HG02981 (cell line): Measurements from ENCODE around the gene SAMD3.
"Not testable (repeated sequence)": the region's sequence is repeated elsewhere in the genome, so short reads cannot be mapped to it uniquely, and the experiment has no call there.

ENCODE experiments used
- ATAC-seq: cut with Tn5 transposase; IDR thresholded peaks from one replicate; pipeline ENCODE4 v1.9.1; 2021; ENCODE audit warnings: mild to moderate bottlenecking, moderate library complexity; ENCODE audit not compliant: unreplicated experiment

The SAMD3 gene

DNA sequence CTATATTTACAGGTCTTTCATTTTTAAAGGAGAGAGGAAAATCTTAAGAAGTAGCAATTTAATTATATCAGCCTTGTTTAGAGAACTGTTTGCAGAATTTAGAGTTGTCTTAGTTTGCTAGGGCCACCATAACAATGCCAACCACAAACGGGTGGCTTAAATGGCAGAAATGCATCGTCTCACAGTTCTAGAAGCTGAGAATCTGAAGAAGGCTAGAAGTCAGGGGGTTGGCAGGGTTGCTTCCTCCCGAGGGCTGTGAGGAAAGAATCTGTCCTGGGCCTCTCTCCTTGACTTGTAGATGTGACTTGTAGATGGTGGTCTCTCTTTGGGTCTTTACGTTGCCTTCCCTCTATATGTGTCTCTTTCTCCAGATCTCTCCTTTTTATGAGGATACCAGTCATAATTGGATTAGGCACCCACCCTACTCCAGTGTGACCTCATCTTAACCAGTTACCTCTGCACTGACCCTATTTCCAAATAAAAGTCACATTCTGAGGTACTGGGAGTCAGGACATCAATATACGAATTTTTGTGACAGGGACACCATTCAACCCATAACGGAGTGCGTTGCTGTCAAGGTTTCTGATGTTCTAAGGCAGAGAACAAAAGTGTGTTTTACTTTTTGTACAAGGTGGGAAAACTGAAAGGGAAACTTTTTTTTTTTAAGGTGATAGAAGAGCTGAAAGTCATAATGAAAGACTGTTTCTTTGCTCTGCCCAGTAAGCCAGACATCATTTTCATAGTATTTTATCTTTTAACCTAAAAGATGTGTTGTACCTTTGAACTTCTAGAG is 84.4 kb downstream of the SAMD3 start:
- peak; percentile 51 for ATAC-seq

DNA sequence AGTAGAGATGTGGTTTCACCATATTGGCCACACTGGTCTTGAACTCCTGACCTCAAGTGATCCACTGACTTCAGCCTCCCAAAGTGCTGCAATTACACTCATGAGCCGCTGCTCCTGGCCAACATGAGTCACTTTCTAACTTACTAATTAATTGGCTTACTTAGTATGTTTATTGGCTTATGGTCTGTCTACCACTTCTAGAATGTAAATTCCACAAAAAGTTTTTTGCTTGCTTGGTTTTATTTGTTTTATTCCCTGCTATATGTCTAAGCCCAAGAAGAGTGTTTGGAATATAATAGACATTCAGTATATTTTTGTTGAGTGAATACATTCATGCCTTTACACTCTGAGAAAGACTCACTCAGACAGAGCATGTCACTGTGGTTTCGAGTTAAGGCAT is 86.0 kb downstream of the SAMD3 start:
- ATAC-seq = no peak

GRCh38 chr6:130134582-130134981 is 88.2 kb downstream of the SAMD3 start:
- ATAC-seq = no peak

GRCh38 chr6:130132286-130132701 is 90.5 kb downstream of the SAMD3 start:
- ATAC-seq = peak; percentile 86

DNA sequence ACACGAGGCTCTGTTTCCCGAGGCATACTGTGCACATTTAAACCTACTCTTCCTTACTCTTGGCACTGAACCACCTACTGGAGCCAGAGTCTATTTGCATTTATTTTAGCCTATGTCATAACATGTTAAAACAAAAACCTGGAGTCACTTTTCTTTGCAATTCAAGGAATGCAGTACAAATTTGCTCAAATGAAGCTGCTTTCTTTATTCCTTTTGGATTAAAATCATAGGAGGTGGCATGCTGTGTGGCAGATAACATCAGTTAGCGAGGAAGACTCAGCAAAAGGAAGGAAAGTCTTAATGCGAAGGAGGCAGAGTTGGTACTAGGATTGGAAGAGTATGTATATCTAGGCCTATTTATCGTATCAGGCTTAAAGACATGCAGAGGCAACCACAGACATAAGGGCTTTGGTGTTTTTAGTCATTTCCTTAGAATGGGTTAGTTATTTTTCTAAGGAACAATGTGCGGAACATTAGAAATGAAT is 92.9 kb downstream of the SAMD3 start:
- no peak for ATAC-seq

DNA sequence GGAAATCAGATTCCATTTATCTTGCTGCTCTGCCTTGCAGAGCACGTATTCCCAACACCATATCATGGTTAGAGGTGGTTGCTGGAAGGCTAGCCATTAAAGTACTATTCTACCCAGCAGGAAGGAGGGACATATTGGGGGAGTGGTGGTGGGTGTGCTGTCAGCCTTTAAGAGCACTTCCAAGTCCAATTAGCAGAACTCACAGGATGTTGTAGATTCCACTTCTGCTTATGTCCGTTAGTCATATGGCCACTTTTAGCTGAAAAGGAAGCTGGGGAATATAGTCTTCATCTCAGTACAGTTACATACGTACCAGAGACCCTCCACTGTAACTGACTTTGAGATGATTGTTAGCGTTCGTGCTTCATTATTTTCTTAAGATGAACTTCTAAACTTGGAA is 94.4 kb downstream of the SAMD3 start:
- no peak for ATAC-seq

GRCh38 chr6:130127195-130127594 is 95.6 kb downstream of the SAMD3 start:
- ATAC-seq = no peak

DNA sequence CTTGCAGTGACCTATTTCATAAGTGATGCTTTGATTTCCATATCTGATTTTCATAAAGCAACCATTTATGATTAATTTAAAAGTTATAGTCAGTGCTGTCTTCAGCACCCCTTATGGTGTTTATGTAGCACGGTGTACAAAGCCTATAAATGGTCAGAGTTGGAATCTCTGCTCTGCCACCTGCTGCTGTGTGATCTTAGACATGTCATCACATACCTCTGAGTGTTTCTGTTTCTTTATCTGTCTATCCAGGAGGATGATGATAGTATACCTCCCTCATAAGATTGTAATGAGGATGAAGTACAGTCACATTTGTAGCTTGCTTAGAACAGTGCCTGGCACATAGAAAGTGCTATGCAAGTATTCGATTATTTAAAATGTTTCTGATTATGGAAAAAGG is 100.5 kb downstream of the SAMD3 start:
- ATAC-seq = no peak

DNA sequence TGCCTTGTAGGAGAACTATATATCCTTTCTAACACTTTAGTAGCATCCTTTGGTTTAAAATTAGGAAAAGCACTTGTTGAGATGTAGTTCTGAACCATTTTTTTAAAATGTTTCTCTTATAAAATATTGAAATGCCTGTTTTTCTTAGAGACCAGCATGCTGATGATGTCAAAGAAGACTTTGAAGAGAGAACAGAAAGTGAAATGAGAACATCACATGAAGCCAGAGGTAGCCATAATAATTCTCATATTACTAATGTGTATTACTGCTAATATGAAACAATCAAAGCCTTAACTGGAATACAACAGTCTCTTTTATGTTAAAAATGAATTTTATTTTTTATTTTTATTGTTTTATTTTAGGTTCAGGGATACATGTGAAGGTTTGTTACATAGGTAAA is 102.0 kb downstream of the SAMD3 start:
- no peak for ATAC-seq

DNA sequence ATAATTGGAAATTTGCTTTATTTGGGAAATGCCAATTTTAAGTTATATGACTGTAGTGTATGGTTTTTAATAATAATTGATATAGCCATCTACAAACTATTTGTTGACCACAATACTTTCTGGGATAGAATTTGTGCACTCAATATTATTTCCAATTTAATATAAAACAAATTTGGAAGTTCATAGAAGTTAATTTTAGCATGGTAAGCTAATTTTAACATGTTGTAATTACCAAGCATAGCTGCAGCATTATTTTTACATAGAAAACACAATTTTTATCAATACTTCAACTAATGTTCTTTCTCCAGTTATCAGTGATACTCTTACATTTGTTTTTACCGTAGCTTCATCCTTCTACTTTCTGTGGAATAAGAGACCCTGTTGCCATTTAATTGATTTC is 103.5 kb downstream of the SAMD3 start:
- no peak for ATAC-seq

GRCh38 chr6:130118236-130118635 is 104.5 kb downstream of the SAMD3 start:
- no peak for ATAC-seq

DNA sequence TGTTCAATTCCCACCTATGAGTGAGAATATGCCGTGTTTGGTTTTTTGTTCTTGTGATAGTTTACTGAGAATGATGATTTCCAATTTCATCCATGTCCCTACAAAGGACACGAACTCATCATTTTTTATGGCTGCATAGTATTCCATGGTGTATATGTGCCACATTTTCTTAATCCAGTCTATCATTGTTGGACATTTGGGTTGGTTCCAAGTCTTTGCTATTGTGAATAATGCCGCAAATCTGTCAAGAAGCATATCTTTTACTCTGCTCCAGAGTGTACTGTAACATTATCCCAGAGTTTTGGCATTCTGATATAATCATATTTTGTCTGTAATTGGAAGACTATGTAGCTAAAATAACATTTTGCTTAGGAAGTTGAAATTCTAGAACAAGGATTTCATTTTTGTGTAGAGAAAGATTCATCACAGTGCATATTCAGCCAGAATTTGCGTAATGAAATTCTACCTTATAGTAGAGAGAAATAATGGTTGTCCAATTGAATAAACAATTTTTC is 105.5 kb downstream of the SAMD3 start:
- ATAC-seq = not testable (repeated sequence)

DNA sequence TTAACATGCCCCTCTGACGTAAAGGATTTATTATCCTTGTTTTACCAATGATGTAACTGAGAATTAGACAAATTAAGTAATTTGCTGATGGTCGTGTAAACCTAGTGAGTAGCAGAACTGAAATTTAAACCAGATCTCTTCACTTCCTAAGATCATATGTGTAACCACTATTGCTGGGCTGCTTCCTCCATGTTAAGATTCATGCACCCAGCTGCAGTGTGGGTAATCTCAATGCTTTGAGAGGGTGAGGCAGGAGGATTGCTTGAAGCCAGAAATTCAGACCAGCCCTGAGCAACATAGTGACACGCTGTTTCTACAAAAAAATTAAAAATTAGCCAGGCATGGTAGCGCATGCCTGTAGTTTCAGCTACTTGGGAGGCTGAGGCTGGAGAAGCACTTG is 106.5 kb downstream of the SAMD3 start:
- no peak for ATAC-seq

- peak; percentile 84 for ATAC-seq
Observed at GRCh38 chr6:130115036-130115435, 107.7 kb downstream of the SAMD3 start.

- no peak for ATAC-seq
Observed at GRCh38 chr6:130113201-130113710, 109.5 kb downstream of the SAMD3 start.

- no peak for ATAC-seq
Observed at GRCh38 chr6:130111031-130111430, 111.7 kb downstream of the SAMD3 start.

DNA sequence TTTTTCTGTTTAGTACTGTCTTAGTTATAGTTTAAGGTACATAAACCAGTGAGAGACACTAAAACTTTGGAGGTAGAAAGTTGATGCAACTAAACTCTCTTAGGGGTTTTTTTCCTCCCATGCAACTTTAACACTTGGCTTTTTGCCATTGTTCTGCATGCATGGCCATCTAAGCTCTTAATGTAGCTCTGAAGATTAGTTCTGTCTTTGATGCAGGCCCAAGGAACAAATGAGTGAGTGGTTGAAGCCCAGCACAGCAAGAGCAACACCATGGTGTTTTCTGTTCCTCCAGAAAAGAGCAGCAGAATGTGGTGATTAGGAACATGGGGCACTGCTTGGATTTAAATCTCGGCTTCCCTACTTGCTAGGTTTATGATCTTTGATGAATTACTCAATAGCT is 115.0 kb downstream of the SAMD3 start:
- no peak for ATAC-seq

GRCh38 chr6:130105996-130106704 is 116.6 kb downstream of the SAMD3 start:
- peak; percentile 88 for ATAC-seq

GRCh38 chr6:130099119-130099518 is 123.6 kb downstream of the SAMD3 start:
- ATAC-seq = no peak

- ATAC-seq = no peak
Observed at GRCh38 chr6:130098317-130098716, 124.4 kb downstream of the SAMD3 start.
